ENCODE measurements around the gene ZBTB37.

The ZBTB37 gene

GRCh38 chr1:173888749-173889148, 20.6 kb downstream of the ZBTB37 start:
- no peak for DNase-seq (ENCODE audit: low read depth in 1 of 2, low spot score in 1 of 2)
- no peak overlapping the region for H3K4me3 ChIP-seq (replicated peaks; ENCODE audit: insufficient read depth, low read length)
- H3K27ac ChIP-seq (replicated peaks): no peak overlapping the region
- H3K27me3 ChIP-seq (ENCODE audit: insufficient read depth, poor library complexity, severe bottlenecking): no peaks in the 10 kb centered on the region
- TF ChIP-seq REST (IDR thresholded peaks at IDR 0.05; ENCODE audit: insufficient replicate concordance, low read depth) (no peak), SPI1 (IDR thresholded peaks at IDR 0.05; ENCODE audit: borderline replicate concordance, low read depth) (no peak), CTCF (IDR thresholded peaks at IDR 0.05; ENCODE audit: insufficient read depth, low read length) (no peak), GABPA (IDR thresholded peaks at IDR 0.05; ENCODE audit: low read depth) (no peak), POLR2AphosphoS5 (IDR thresholded peaks at IDR 0.05; ENCODE audit: low read depth) (no peak)

GRCh38 chr1:173889885-173890284, 21.7 kb downstream of the ZBTB37 start:
- Histone ChIP-seq H3K4me3 (replicated peaks; ENCODE audit: insufficient read depth, low read length) (no peak overlapping the region), H3K27ac (replicated peaks) (no peak overlapping the region), H3K27me3 (ENCODE audit: insufficient read depth, poor library complexity, severe bottlenecking) (no peaks in the 10 kb centered on the region)
- no peak for DNase-seq (ENCODE audit: low read depth in 1 of 2, low spot score in 1 of 2)
- TF ChIP-seq SPI1 (IDR thresholded peaks at IDR 0.05; ENCODE audit: borderline replicate concordance, low read depth) (no peak), REST (IDR thresholded peaks at IDR 0.05; ENCODE audit: insufficient replicate concordance, low read depth) (no peak)

GRCh38 chr1:173893611-173894010, 25.4 kb downstream of the ZBTB37 start:
- Histone ChIP-seq H3K4me3 (replicated peaks; ENCODE audit: insufficient read depth, low read length) (no peak overlapping the region), H3K27me3 (ENCODE audit: insufficient read depth, poor library complexity, severe bottlenecking) (no peaks in the 10 kb centered on the region), H3K27ac (replicated peaks) (no peak overlapping the region)
- DNase-seq (ENCODE audit: low read depth in 1 of 2, low spot score in 1 of 2): no peak
- TF ChIP-seq SPI1 (IDR thresholded peaks at IDR 0.05; ENCODE audit: borderline replicate concordance, low read depth) (no peak), CTCF (IDR thresholded peaks at IDR 0.05; ENCODE audit: insufficient read depth, low read length) (no peak), REST (IDR thresholded peaks at IDR 0.05; ENCODE audit: insufficient replicate concordance, low read depth) (no peak), GABPA (IDR thresholded peaks at IDR 0.05; ENCODE audit: low read depth) (no peak), POLR2AphosphoS5 (IDR thresholded peaks at IDR 0.05; ENCODE audit: low read depth) (no peak)

- Histone ChIP-seq H3K27me3 (ENCODE audit: insufficient read depth, poor library complexity, severe bottlenecking) (no peaks in the 10 kb centered on the region), H3K27ac (replicated peaks) (no peak overlapping the region), H3K4me3 (replicated peaks; ENCODE audit: insufficient read depth, low read length) (no peak overlapping the region)
- TF ChIP-seq CTCF (IDR thresholded peaks at IDR 0.05; ENCODE audit: insufficient read depth, low read length) (no peak), POLR2AphosphoS5 (IDR thresholded peaks at IDR 0.05; ENCODE audit: low read depth) (no peak), SPI1 (IDR thresholded peaks at IDR 0.05; ENCODE audit: borderline replicate concordance, low read depth) (no peak), REST (IDR thresholded peaks at IDR 0.05; ENCODE audit: insufficient replicate concordance, low read depth) (no peak), GABPA (IDR thresholded peaks at IDR 0.05; ENCODE audit: low read depth) (no peak)
- no peak for DNase-seq (ENCODE audit: low read depth in 1 of 2, low spot score in 1 of 2)
Observed at GRCh38 chr1:173894189-173894588, 26.0 kb downstream of the ZBTB37 start.

Measured in HL-60 (cell line).